GM23338 (cell line): ENCODE data around the gene DOK7. TPM values are rescaled to one million over a fixed set of nuclear protein-coding genes. Genes with fewer than 3 reads are reported as not detected.

ENCODE experiments used
- ATAC-seq: fragments of 200-7000 bp; cut with Tn5 transposase; 3 replicates; pipeline ENCODE4 v1.9.1; 2020
- DNase-seq: peaks from one replicate; pipeline ENCODE4 v3.0.0-alpha.2; 2015; ENCODE audit warnings: low spot score
- H2AFZ ChIP-seq: fragments of 200-600 bp; sonication (generic); 2 replicates; pipeline ENCODE4 v1.8.0; 2016; ENCODE audit warnings: antibody characterized with exemption, mild to moderate bottlenecking, moderate library complexity
- H3F3A ChIP-seq: fragments of 200-600 bp; sonication (generic); replicated peaks from 2 replicates; pipeline ENCODE4 v1.8.0; 2017; ENCODE audit warnings: antibody characterized with exemption, mixed run types, low read depth
- H3K27ac ChIP-seq: fragments of 200-600 bp; sonication (generic); 2 replicates; pipeline ENCODE4 v1.6.1; 2016; ENCODE audit warnings: low read depth
- H3K27me3 ChIP-seq: fragments of 200-600 bp; sonication (generic); 2 replicates; pipeline ENCODE4 v1.8.0; 2016; ENCODE audit warnings: mild to moderate bottlenecking, mixed run types, moderate library complexity; ENCODE audit not compliant: insufficient read depth
- H3K36me3 ChIP-seq: fragments of 200-600 bp; sonication (generic); 2 replicates; pipeline ENCODE4 v1.8.0; 2016; ENCODE audit warnings: mild to moderate bottlenecking; ENCODE audit not compliant: insufficient read depth
- H3K4me1 ChIP-seq: fragments of 200-600 bp; sonication (generic); 2 replicates; pipeline ENCODE4 v1.8.0; 2016; ENCODE audit warnings: mild to moderate bottlenecking, moderate library complexity; ENCODE audit not compliant: insufficient read depth
- H3K4me2 ChIP-seq: fragments of 200-600 bp; sonication (generic); 2 replicates; pipeline ENCODE4 v1.7.1; 2017; ENCODE audit warnings: mixed run types
- H3K4me3 ChIP-seq: fragments of 200-600 bp; sonication (generic); 2 replicates; pipeline ENCODE4 v1.6.1; 2016; ENCODE audit warnings: mixed run types
- H3K79me2 ChIP-seq: fragments of 200-600 bp; sonication (generic); replicated peaks from 2 replicates; pipeline ENCODE4 v1.8.0; 2017; ENCODE audit warnings: mild to moderate bottlenecking; ENCODE audit not compliant: insufficient read depth
- H3K9me2 ChIP-seq: fragments of 200-600 bp; sonication (generic); 2 replicates; pipeline ENCODE4 v1.8.0; 2017; ENCODE audit not compliant: insufficient read depth
- H4K20me1 ChIP-seq: fragments of 200-600 bp; sonication (generic); replicated peaks from 2 replicates; pipeline ENCODE4 v1.8.0; 2017; ENCODE audit warnings: mild to moderate bottlenecking; ENCODE audit not compliant: insufficient read depth
- H3K27ac Mint-ChIP-seq: 2 replicates; pipeline ENCODE4 v1.8.0; 2020; ENCODE audit warnings: inconsistent platforms, mild to moderate bottlenecking, moderate library complexity, mixed read lengths
- H3K27me3 Mint-ChIP-seq: 3 replicates; pipeline ENCODE4 v1.8.0; 2022; ENCODE audit warnings: low read depth, mild to moderate bottlenecking, moderate library complexity, mixed read lengths, inconsistent platforms; ENCODE audit not compliant: insufficient read depth, poor library complexity
- H3K36me3 Mint-ChIP-seq: 3 replicates; pipeline ENCODE4 v1.8.0; 2021; ENCODE audit warnings: low read depth, mild to moderate bottlenecking, inconsistent platforms, moderate library complexity, mixed read lengths
- H3K4me1 Mint-ChIP-seq: 3 replicates; pipeline ENCODE4 v1.8.0; 2020; ENCODE audit warnings: mild to moderate bottlenecking, inconsistent platforms, mixed read lengths
- H3K4me3 Mint-ChIP-seq: 3 replicates; pipeline ENCODE4 v1.8.0; 2021; ENCODE audit warnings: moderate library complexity, mild to moderate bottlenecking, inconsistent platforms, mixed read lengths
- H3K9me3 Mint-ChIP-seq: 3 replicates; pipeline ENCODE4 v1.8.0; 2020; ENCODE audit warnings: moderate library complexity, mild to moderate bottlenecking, inconsistent platforms, mixed read lengths
- CREB1 ChIP-seq: fragments of 250-450 bp; sonication (Bioruptor Pico); IDR thresholded peaks from 2 replicates; pipeline ENCODE4 v1.5.0; 2020; ENCODE audit warnings: low read depth, mild to moderate bottlenecking, moderate library complexity
- CTCF ChIP-seq, 2 experiments: fragments of 200-600 bp in 1 of 2; sonication (generic) in 1 of 2; conservative IDR thresholded peaks; 2 replicates each; pipeline versions ENCODE4 v1.5.1 to v1.6.1; 2016 to 2017; ENCODE audit warnings: antibody characterized with exemption in 2 of 2, low read depth in 2 of 2, mild to moderate bottlenecking in 2 of 2, moderate library complexity in 1 of 2
- EZH2 ChIP-seq: fragments of 200-600 bp; sonication (generic); IDR thresholded peaks from one replicate; pipeline ENCODE4 v1.8.0; 2017; ENCODE audit warnings: antibody characterized with exemption, mild to moderate bottlenecking, low read depth; ENCODE audit not compliant: unreplicated experiment
- EZH2phosphoT487 ChIP-seq: fragments of 200-600 bp; sonication (generic); IDR thresholded peaks from one replicate; pipeline ENCODE4 v1.8.1; 2018; ENCODE audit warnings: antibody characterized with exemption; ENCODE audit not compliant: unreplicated experiment
- JUNB ChIP-seq: IDR thresholded peaks from one replicate; pipeline ENCODE4 v1.6.1; 2016; ENCODE audit warnings: antibody characterized with exemption; ENCODE audit not compliant: unreplicated experiment
- NANOG ChIP-seq: IDR thresholded peaks from 2 replicates; pipeline ENCODE4 v1.6.1; 2016; ENCODE audit warnings: antibody characterized with exemption, borderline replicate concordance
- POLR2AphosphoS5 ChIP-seq: IDR thresholded peaks from 2 replicates; pipeline ENCODE4 v1.6.1; 2016; ENCODE audit warnings: antibody characterized with exemption, low read depth
- STAT1 ChIP-seq: IDR thresholded peaks from one replicate; pipeline ENCODE4 v1.6.1; 2016; ENCODE audit warnings: antibody characterized with exemption; ENCODE audit not compliant: unreplicated experiment
- ZNF114 ChIP-seq: fragments of 250-450 bp; sonication (Bioruptor Pico); IDR thresholded peaks from 2 replicates; pipeline ENCODE4 v1.5.0; 2020; ENCODE audit warnings: mild to moderate bottlenecking, moderate library complexity
- ZNF331 ChIP-seq: fragments of 250-450 bp; sonication (Bioruptor Pico); IDR thresholded peaks from 2 replicates; pipeline ENCODE4 v1.5.0; 2020; ENCODE audit warnings: low read depth, mild to moderate bottlenecking, moderate library complexity
- ZNF462 ChIP-seq: fragments of 250-450 bp; sonication (Bioruptor Pico); IDR thresholded peaks from 2 replicates; pipeline ENCODE4 v1.5.0; 2020; ENCODE audit warnings: mild to moderate bottlenecking, moderate library complexity
- polyA plus RNA-seq: library from polyadenylated mRNA; unstranded; fragments of >200 nt; fragmentation: Nextera tagmentation; extraction: Ambion mirVana; gene quantifications from 2 replicates; pipeline ENCODE4 v1.2.1, GENCODE V29; 2016
- total RNA-seq: library from RNA; depleted of rRNA; stranded (reverse); fragments of >200 nt; shearing (Covaris generic); gene quantifications from 2 replicates; pipeline ENCODE4 v1.2.3, GENCODE V29; 2014
- TF ChIP-seq, protein P1 (sequence below): IDR thresholded peaks from one replicate; pipeline ENCODE4 v1.6.1; 2018; ENCODE audit warnings: antibody characterized with exemption; ENCODE audit not compliant: unreplicated experiment
- TF ChIP-seq, protein P2 (sequence below): IDR thresholded peaks from 2 replicates; pipeline ENCODE4 v1.6.1; 2016; ENCODE audit warnings: antibody characterized with exemption

DOK7 gene
- total and polyA plus RNA-seq, 2 experiments from 2014 or later, result 0.34 to 0.52 TPM

DNA sequence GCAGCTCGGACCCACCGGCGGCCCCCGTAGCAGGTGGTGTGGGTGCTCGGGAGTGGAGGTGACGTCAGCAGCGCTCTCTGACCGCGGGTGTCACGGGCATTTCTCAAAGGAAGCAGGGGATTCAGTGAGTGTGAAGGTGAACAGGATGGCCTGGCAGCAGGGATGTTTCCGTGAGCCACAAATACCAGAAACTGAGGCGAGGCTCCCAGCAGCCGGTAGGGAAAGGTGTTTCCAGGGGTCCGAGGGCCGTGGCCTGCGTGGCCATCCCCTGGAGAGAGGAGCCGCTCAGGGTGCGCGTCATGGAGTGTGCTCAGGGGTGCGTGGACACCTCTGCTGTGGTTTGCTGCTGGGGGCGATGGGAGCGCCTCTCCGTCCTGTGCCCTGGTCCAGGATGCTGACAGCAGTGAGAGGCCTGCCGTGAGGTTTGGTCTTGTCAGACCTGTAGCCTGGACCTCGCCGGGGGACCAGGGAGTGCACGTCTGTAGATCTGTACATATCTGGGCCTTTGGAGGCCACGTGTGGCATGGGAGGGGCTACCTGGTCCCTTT is 31.6 kb upstream of the DOK7 start:
- no peaks in the 10 kb centered on the region for H3K9me2 ChIP-seq
- H3K27me3 ChIP-seq, result no peaks in the 10 kb centered on the region
- H3K79me2 ChIP-seq, result no peaks in the 10 kb centered on the region
- H3K9me3 Mint-ChIP-seq, result no peaks in the 10 kb centered on the region
- H3K36me3 ChIP-seq, result no peaks in the 10 kb centered on the region
- peaks cover 10% of the 10 kb centered on the region; the same call in 2 of the 3 replicates for H3K4me1 Mint-ChIP-seq
- H3K36me3 Mint-ChIP-seq, result no peaks in the 10 kb centered on the region
- H3K4me3 ChIP-seq, result no peak overlapping the region
- ATAC-seq, result no peak
- no peak overlapping the region for H2AFZ ChIP-seq
- peaks cover 12% of the 10 kb centered on the region for H3K27me3 Mint-ChIP-seq
- H3K27ac Mint-ChIP-seq, result no peak overlapping the region
- H3K4me2 ChIP-seq, result no peak overlapping the region
- no peak for DNase-seq
- no peaks in the 10 kb centered on the region for H3K4me1 ChIP-seq
- no peak overlapping the region for H3K27ac ChIP-seq
- 0 out of 2 replicates have a peak, but pooled peaks cover 4% of the 10 kb centered on the region for H4K20me1 ChIP-seq
- H3F3A ChIP-seq, result no peaks in the 10 kb centered on the region
- TF ChIP-seq JUNB, result no peak
- TF ChIP-seq EZH2, result no peak
- TF ChIP-seq STAT1, result no peak
- TF ChIP-seq CTCF (conservative IDR thresholded peaks at IDR 0.05; ENCODE audit: low read depth in 2 of 2), result no peak
- TF ChIP-seq CREB1 (CRISPR knock-in tag), result no peak
- TF ChIP-seq, protein P1, sequence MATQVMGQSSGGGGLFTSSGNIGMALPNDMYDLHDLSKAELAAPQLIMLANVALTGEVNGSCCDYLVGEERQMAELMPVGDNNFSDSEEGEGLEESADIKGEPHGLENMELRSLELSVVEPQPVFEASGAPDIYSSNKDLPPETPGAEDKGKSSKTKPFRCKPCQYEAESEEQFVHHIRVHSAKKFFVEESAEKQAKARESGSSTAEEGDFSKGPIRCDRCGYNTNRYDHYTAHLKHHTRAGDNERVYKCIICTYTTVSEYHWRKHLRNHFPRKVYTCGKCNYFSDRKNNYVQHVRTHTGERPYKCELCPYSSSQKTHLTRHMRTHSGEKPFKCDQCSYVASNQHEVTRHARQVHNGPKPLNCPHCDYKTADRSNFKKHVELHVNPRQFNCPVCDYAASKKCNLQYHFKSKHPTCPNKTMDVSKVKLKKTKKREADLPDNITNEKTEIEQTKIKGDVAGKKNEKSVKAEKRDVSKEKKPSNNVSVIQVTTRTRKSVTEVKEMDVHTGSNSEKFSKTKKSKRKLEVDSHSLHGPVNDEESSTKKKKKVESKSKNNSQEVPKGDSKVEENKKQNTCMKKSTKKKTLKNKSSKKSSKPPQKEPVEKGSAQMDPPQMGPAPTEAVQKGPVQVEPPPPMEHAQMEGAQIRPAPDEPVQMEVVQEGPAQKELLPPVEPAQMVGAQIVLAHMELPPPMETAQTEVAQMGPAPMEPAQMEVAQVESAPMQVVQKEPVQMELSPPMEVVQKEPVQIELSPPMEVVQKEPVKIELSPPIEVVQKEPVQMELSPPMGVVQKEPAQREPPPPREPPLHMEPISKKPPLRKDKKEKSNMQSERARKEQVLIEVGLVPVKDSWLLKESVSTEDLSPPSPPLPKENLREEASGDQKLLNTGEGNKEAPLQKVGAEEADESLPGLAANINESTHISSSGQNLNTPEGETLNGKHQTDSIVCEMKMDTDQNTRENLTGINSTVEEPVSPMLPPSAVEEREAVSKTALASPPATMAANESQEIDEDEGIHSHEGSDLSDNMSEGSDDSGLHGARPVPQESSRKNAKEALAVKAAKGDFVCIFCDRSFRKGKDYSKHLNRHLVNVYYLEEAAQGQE, result no peak
- no peak for TF ChIP-seq ZNF114 (CRISPR knock-in tag)
- no peak for TF ChIP-seq EZH2phosphoT487
- TF ChIP-seq POLR2AphosphoS5, result no peak
- TF ChIP-seq ZNF462 (CRISPR knock-in tag), result no peak
- no peak for TF ChIP-seq ZNF331 (CRISPR knock-in tag)
- no peak for TF ChIP-seq NANOG
- TF ChIP-seq, protein P2, sequence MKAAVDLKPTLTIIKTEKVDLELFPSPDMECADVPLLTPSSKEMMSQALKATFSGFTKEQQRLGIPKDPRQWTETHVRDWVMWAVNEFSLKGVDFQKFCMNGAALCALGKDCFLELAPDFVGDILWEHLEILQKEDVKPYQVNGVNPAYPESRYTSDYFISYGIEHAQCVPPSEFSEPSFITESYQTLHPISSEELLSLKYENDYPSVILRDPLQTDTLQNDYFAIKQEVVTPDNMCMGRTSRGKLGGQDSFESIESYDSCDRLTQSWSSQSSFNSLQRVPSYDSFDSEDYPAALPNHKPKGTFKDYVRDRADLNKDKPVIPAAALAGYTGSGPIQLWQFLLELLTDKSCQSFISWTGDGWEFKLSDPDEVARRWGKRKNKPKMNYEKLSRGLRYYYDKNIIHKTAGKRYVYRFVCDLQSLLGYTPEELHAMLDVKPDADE, result no peak
- H3K4me3 Mint-ChIP-seq, result no peak overlapping the region
